ENCODE data around the gene PRODH.
"Not testable (repeated sequence)": the region's sequence is repeated elsewhere in the genome, so short reads cannot be mapped to it uniquely, and the experiment has no call there.

Gene PRODH

GRCh38 chr22:18967391-18968010 is 31.4 kb upstream of the PRODH start:
- not testable (repeated sequence) for DNase-seq (ENCODE audit: low read depth)

- DNase-seq (ENCODE audit: low read depth) = no peak
Observed at GRCh38 chr22:18966748-18967147, 30.7 kb upstream of the PRODH start.

- DNase-seq (ENCODE audit: low read depth) = no peak
Observed at GRCh38 chr22:18965526-18966421, 29.7 kb upstream of the PRODH start.

GRCh38 chr22:18964501-18965265 is 28.6 kb upstream of the PRODH start:
- DNase-seq (ENCODE audit: low read depth) = not testable (repeated sequence)

- not testable (repeated sequence) for DNase-seq (ENCODE audit: low read depth)
Observed at GRCh38 chr22:18964051-18964450, 28.0 kb upstream of the PRODH start.

GRCh38 chr22:18962308-18962635 is 26.2 kb upstream of the PRODH start:
- DNase-seq (ENCODE audit: low read depth) = no peak

- not testable (repeated sequence) for DNase-seq (ENCODE audit: low read depth)
Observed at GRCh38 chr22:18961632-18962307, 25.7 kb upstream of the PRODH start.

- not testable (repeated sequence) for DNase-seq (ENCODE audit: low read depth)
Observed at GRCh38 chr22:18961201-18961600, 25.1 kb upstream of the PRODH start.

- not testable (repeated sequence) for DNase-seq (ENCODE audit: low read depth)
Observed at GRCh38 chr22:18960166-18960820, 24.2 kb upstream of the PRODH start.

GRCh38 chr22:18959741-18960140 is 23.6 kb upstream of the PRODH start:
- DNase-seq (ENCODE audit: low read depth) = not testable (repeated sequence)

GRCh38 chr22:18959266-18959665 is 23.2 kb upstream of the PRODH start:
- DNase-seq (ENCODE audit: low read depth) = not testable (repeated sequence)

- peak; percentile 9 for DNase-seq (ENCODE audit: low read depth)
Observed at GRCh38 chr22:18958738-18959137, 22.6 kb upstream of the PRODH start.

- not testable (repeated sequence) for DNase-seq (ENCODE audit: low read depth)
Observed at GRCh38 chr22:18958321-18958705, 22.2 kb upstream of the PRODH start.

- DNase-seq (ENCODE audit: low read depth) = not testable (repeated sequence)
Observed at GRCh38 chr22:18957621-18958320, 21.7 kb upstream of the PRODH start.

- DNase-seq (ENCODE audit: low read depth) = not testable (repeated sequence)
Observed at GRCh38 chr22:18956956-18957355, 20.9 kb upstream of the PRODH start.

- DNase-seq (ENCODE audit: low read depth) = not testable (repeated sequence)
Observed at GRCh38 chr22:18956121-18956895, 20.2 kb upstream of the PRODH start.

GRCh38 chr22:18955696-18956095 is 19.6 kb upstream of the PRODH start:
- DNase-seq (ENCODE audit: low read depth) = no peak

- no peak for DNase-seq (ENCODE audit: low read depth)
Observed at GRCh38 chr22:18954990-18955571, 19.0 kb upstream of the PRODH start.

GRCh38 chr22:18954303-18954989 is 18.4 kb upstream of the PRODH start:
- DNase-seq (ENCODE audit: low read depth) = peak; percentile 54

Data from activated T-cell treated with anti-CD3 and anti-CD28 coated beads for 48 hours (primary cell).